K562 (cell line): ENCODE data around the gene OR2V1. TPM values are rescaled to one million over a fixed set of nuclear protein-coding genes. Genes with fewer than 3 reads are reported as not detected.
"Not testable (repeated sequence)": the region's sequence is repeated elsewhere in the genome, so short reads cannot be mapped to it uniquely, and the experiment has no call there.

Experiments used
- ATAC-seq: fragments of 200-7000 bp; cut with Tn5 transposase; 3 replicates; pipeline ENCODE4 v1.9.1; 2020; ENCODE audit warnings: moderate library complexity
- BruUV-seq: library from RNA; stranded (reverse); fragments of 400-500 nt; replicated peaks from 2 replicates; lab custom pipeline; 2021; lab: Mats Ljungman, UMichigan
- CTCF ChIA-PET: fragments of 300-600 bp; formaldehyde crosslinking; extraction: SDS; loops from one replicate; lab custom pipeline; 2021; ENCODE audit warnings: low intra/inter-chr PET ratio; lab: Yijun Ruan, JAX
- POLR2A ChIA-PET: fragments of 300-600, 350-650 bp; sonication (Branson Sonifier 250); formaldehyde crosslinking; extraction: SDS; loops from one replicate; lab custom pipeline; 2021; ENCODE audit warnings: antibody characterized with exemption, inconsistent platforms; lab: Yijun Ruan, JAX
- DNase-seq, 4 experiments: peaks; one replicate each; pipeline versions ENCODE4 v3.0.0 to v3.0.0-alpha.2; 2011 to 2018; ENCODE audit warnings: low spot score in 3 of 4, mixed read lengths in 3 of 4; ENCODE audit errors: extremely low read depth in 1 of 4
- FAIRE-seq: peaks from 2 replicates; lab custom pipeline; 2011; peaks lifted over from hg19 to GRCh38; lab: Jason Lieb, UNC
- H2AFZ ChIP-seq: 2 replicates; pipeline ENCODE4 v1.6.0; 2011; ENCODE audit warnings: low read depth, low read length, control low read depth, inconsistent platforms
- H3K27ac ChIP-seq: fragments of 200-600 bp; 3 replicates; pipeline ENCODE4 v1.8.0; 2011; ENCODE audit warnings: low read depth, mild to moderate bottlenecking, control low read depth, inconsistent platforms, low read length, moderate library complexity, mixed read lengths; ENCODE audit errors: extremely low read depth
- H3K27me3 ChIP-seq, 2 experiments: fragments of 300-600 bp in 1 of 2; 2 replicates in 1 of 2; 3 replicates in 1 of 2; pipeline versions ENCODE4 v1.6.0 to v1.8.0; 2011; ENCODE audit warnings: inconsistent platforms in 2 of 2, low read length in 2 of 2, mild to moderate bottlenecking in 1 of 2, mixed read lengths in 1 of 2, moderate library complexity in 1 of 2; ENCODE audit not compliant: control insufficient read depth in 2 of 2, insufficient read depth in 2 of 2
- H3K36me3 ChIP-seq: fragments of 300-600 bp; 3 replicates; pipeline ENCODE4 v1.8.0; 2011; ENCODE audit warnings: mild to moderate bottlenecking, low read length, inconsistent platforms; ENCODE audit not compliant: control insufficient read depth, insufficient read depth
- H3K4me1 ChIP-seq, 2 experiments: fragments of 200-600 bp in 1 of 2; replicated peaks in 1 of 2; 2 replicates in 1 of 2; 3 replicates in 1 of 2; pipeline versions ENCODE4 v1.5.1 to v1.8.0; 2011; ENCODE audit warnings: inconsistent platforms in 2 of 2, low read length in 2 of 2, mild to moderate bottlenecking in 1 of 2, mixed read lengths in 1 of 2, moderate library complexity in 1 of 2; ENCODE audit not compliant: control insufficient read depth in 2 of 2, insufficient read depth in 2 of 2
- H3K4me2 ChIP-seq: 2 replicates; pipeline ENCODE4 v1.6.1; 2011; ENCODE audit warnings: low read length, control low read depth, inconsistent platforms, mixed read lengths; ENCODE audit not compliant: insufficient read depth
- H3K4me3 ChIP-seq: fragments of 200-600 bp; sonication (generic), shearing (Covaris generic); 2 replicates; pipeline ENCODE4 v1.5.1; 2016; ENCODE audit warnings: control low read depth, inconsistent platforms
- H3K79me2 ChIP-seq: fragments of 200-600 bp; 3 replicates; pipeline ENCODE4 v1.8.0; 2011; ENCODE audit warnings: low read length, inconsistent platforms; ENCODE audit not compliant: control insufficient read depth, insufficient read depth
- H3K9ac ChIP-seq, 2 experiments: 2 replicates each; pipeline versions ENCODE4 v1.6.0 to v1.6.1; 2011; ENCODE audit warnings: low read depth in 2 of 2, low read length in 2 of 2, control low read depth in 1 of 2, inconsistent platforms in 1 of 2, mild to moderate bottlenecking in 1 of 2, mixed read lengths in 1 of 2; ENCODE audit not compliant: insufficient read depth in 1 of 2
- H3K9me1 ChIP-seq: one replicate; pipeline ENCODE4 v1.6.0; 2011; ENCODE audit warnings: inconsistent platforms, mild to moderate bottlenecking, low read length, moderate library complexity; ENCODE audit not compliant: control insufficient read depth, insufficient read depth
- H3K9me3 ChIP-seq: replicated peaks from 2 replicates; pipeline ENCODE4 v1.5.1; 2011; ENCODE audit warnings: low read depth, low read length, inconsistent platforms; ENCODE audit not compliant: control insufficient read depth, insufficient read depth
- H4K20me1 ChIP-seq: replicated peaks from 2 replicates; pipeline ENCODE4 v1.6.1; 2011; ENCODE audit warnings: low read length, inconsistent platforms, mixed read lengths; ENCODE audit not compliant: control insufficient read depth, insufficient read depth
- CHAMP1 ChIP-seq: fragments of 450-650 bp; IDR thresholded peaks from 2 replicates; pipeline ENCODE4 v1.6.1; 2016; ENCODE audit warnings: mild to moderate bottlenecking
- HMGN3 ChIP-seq: IDR thresholded peaks from 2 replicates; pipeline ENCODE4 v1.6.1; 2011; ENCODE audit warnings: borderline replicate concordance, low read depth, mild to moderate bottlenecking, mixed read lengths, low read length; ENCODE audit not compliant: insufficient read length; ENCODE audit errors: extremely low read depth
- MIER1 ChIP-seq: fragments of 450-650 bp; IDR thresholded peaks from 2 replicates; pipeline ENCODE4 v1.6.1; 2016; ENCODE audit warnings: antibody characterized with exemption, mild to moderate bottlenecking, low read depth
- NCOA6 ChIP-seq: fragments of 450-650 bp; IDR thresholded peaks from 2 replicates; pipeline ENCODE4 v1.6.1; 2017; ENCODE audit warnings: mild to moderate bottlenecking
- NRF1 ChIP-seq, 2 experiments: fragments of 450-650 bp; IDR thresholded peaks in 1 of 2; conservative IDR thresholded peaks in 1 of 2; 2 replicates each; pipeline ENCODE4 v1.6.1; 2014; ENCODE audit warnings: mild to moderate bottlenecking in 2 of 2
- POLR2G ChIP-seq: fragments of 200-400 bp; formaldehyde crosslinking; IDR thresholded peaks from 2 replicates; pipeline ENCODE4 v1.6.1; 2017; ENCODE audit warnings: low read depth, mild to moderate bottlenecking, antibody characterized with exemption, low read length, moderate library complexity
- SIN3A ChIP-seq, 2 experiments: fragments of 150-350 bp in 1 of 2; IDR thresholded peaks; 2 replicates each; pipeline ENCODE4 v1.6.1; 2011 to 2016; ENCODE audit warnings: borderline replicate concordance in 2 of 2, low read depth in 2 of 2, low read length in 2 of 2, mild to moderate bottlenecking in 2 of 2, moderate library complexity in 2 of 2; ENCODE audit not compliant: control insufficient read depth in 1 of 2
- SMARCE1 ChIP-seq: fragments of 450-650 bp; IDR thresholded peaks from 2 replicates; pipeline ENCODE4 v1.7.1; 2016; ENCODE audit warnings: mild to moderate bottlenecking
- ZKSCAN1 ChIP-seq: fragments of 150-350 bp; IDR thresholded peaks from 2 replicates; pipeline ENCODE4 v1.6.1; 2016; ENCODE audit warnings: low read depth, low read length
- WGBS: fragments of 100-300 bp; shearing (Covaris generic); methylation state at CpG from one replicate; pipeline ENCODE4 v1.1.6; 2016; ENCODE audit warnings: low coverage, mixed read lengths; ENCODE audit not compliant: insufficient coverage; ENCODE audit errors: missing lambda C conversion rate; 5-methylcytosine and 5-hydroxymethylcytosine counted together
- in situ Hi-C: fragments of 300-500 bp; cut with MboI; formaldehyde crosslinking; loops from 4 replicates; pipeline ENCODE4 v1.15.0; 2018; ENCODE audit warnings: inconsistent platforms, mixed read lengths
- intact Hi-C: fragments of 100-400 bp; cut with micrococcal nuclease; formaldehyde crosslinking; loops from 2 replicates; pipeline ENCODE4 v1.14.2; 2022
- polyA plus RNA-seq, 8 experiments: library from polyadenylated mRNA; depleted of rRNA in 4 of 8; stranded (reverse) in 5 of 8; unstranded in 3 of 8; fragments of >200 nt; fragmentation: Nextera tagmentation in 2 of 8; fragmentation: Illumina TruSeq in 1 of 8; extraction: Ambion mirVana in 2 of 8; extraction: Trizol in 1 of 8; gene quantifications; 2 replicates each; pipeline versions ENCODE4 v1.2.1 to v1.2.3, GENCODE V29; 2011 to 2014; ENCODE audit warnings: inconsistent platforms in 1 of 8, missing spikeins in 1 of 8
- total RNA-seq, 7 experiments: library from RNA; depleted of rRNA in 6 of 7; stranded (reverse); fragments of >200 nt in 6 of 7; fragmentation: Illumina TruSeq in 2 of 7; extraction: Trizol in 2 of 7; gene quantifications; 2 replicates each; pipeline versions ENCODE4 v1.2.1 to v1.2.3, GENCODE V29; 2011 to 2021; ENCODE audit warnings: low replicate concordance in 1 of 7
- TF ChIP-seq, protein P1 (sequence below), 2 experiments: fragments of 450-650 bp; conservative IDR thresholded peaks; 2 replicates each; pipeline ENCODE4 v1.6.1; 2017; ENCODE audit warnings: mild to moderate bottlenecking in 2 of 2, moderate library complexity in 2 of 2
- TF ChIP-seq, protein P2 (sequence below), 2 experiments: fragments of 250-450 bp in 1 of 2; fragments of 450-650 bp in 1 of 2; sonication (Bioruptor Pico) in 1 of 2; IDR thresholded peaks; 2 replicates each; pipeline versions ENCODE4 v1.6.1 to v1.8.0; 2016 to 2021; ENCODE audit warnings: mild to moderate bottlenecking in 2 of 2, moderate library complexity in 2 of 2, missing compliant biosample characterization in 1 of 2, missing genetic modification characterization in 1 of 2
- TF ChIP-seq, protein P3 (sequence below): fragments of 450-650 bp; IDR thresholded peaks from 2 replicates; pipeline ENCODE4 v1.6.1; 2014; ENCODE audit warnings: low read depth, mild to moderate bottlenecking, moderate library complexity, borderline replicate concordance

OR2V1 gene
- total and polyA plus RNA-seq, 9 of the 15 experiments (the other 6 are each of a cell fraction or from before 2014, with no cell fraction given): 0.04 to 0.28 (median 0.15) TPM; not detected in 5

- Histone ChIP-seq H3K4me3 (peak overlapping the region; percentile 47), H3K27ac (peak overlapping the region; percentile 77), H3K4me1 (peaks cover 29 to 33% of the 10 kb centered on the region in 2 experiments; a peak in 4 of 5 replicates), H3K9ac (peak overlapping the region; percentile 67 to 95), H3K4me2 (peak overlapping the region; percentile 94), H2AFZ (peak overlapping the region; percentile 99)
- in situ Hi-C loops, H3K27me3 ChIP-seq, H3K79me2 ChIP-seq, H3K9me1 ChIP-seq, H4K20me1 ChIP-seq, H3K36me3 ChIP-seq, CTCF ChIA-PET, H3K9me3 ChIP-seq: not testable (repeated sequence)
- FAIRE-seq (peak; percentile 99), ATAC-seq (peak; percentile 78), DNase-seq (peak; percentile 63 to 93 (median 74))
- intact Hi-C loops: loop anchor here (5.0 to 10.0 kb wide), 2 partner anchors 48 to 65 kb away; no protein-coding TSS in a partner anchor
- 3% methylated on average over 45 of the region's 50 CpGs for WGBS
- BruUV-seq: TSS peak; percentile 100
- POLR2A ChIA-PET: interaction anchor here (0.6 to 1.3 kb wide), 5 partner anchors 8 to 307 kb away, joined by 3 read pairs; no protein-coding TSS in a partner anchor
- peak; percentile 14; the same call in 1 of the 2 replicates for TF ChIP-seq SMARCE1
- 0 out of 4 replicates have a peak, but pooled peaks of 1 of the 2 experiments have one; percentile 14 for TF ChIP-seq SIN3A (IDR thresholded peaks at IDR 0.05; ENCODE audit: borderline replicate concordance in 2 of 2, control insufficient read depth in 1 of 2, low read depth in 2 of 2, low read length in 2 of 2)
- TF ChIP-seq POLR2G: peak; percentile 41; the same call in 1 of the 2 replicates
- peak; percentile 72 for TF ChIP-seq MIER1
- TF ChIP-seq NCOA6: peak; percentile 96
- 0 out of 2 replicates have a peak, but pooled peaks have one; percentile 13 for TF ChIP-seq ZKSCAN1
- TF ChIP-seq CHAMP1: 0 out of 2 replicates have a peak, but pooled peaks have one; percentile 15
- peak; percentile 28 for TF ChIP-seq HMGN3
- TF ChIP-seq, protein P1, sequence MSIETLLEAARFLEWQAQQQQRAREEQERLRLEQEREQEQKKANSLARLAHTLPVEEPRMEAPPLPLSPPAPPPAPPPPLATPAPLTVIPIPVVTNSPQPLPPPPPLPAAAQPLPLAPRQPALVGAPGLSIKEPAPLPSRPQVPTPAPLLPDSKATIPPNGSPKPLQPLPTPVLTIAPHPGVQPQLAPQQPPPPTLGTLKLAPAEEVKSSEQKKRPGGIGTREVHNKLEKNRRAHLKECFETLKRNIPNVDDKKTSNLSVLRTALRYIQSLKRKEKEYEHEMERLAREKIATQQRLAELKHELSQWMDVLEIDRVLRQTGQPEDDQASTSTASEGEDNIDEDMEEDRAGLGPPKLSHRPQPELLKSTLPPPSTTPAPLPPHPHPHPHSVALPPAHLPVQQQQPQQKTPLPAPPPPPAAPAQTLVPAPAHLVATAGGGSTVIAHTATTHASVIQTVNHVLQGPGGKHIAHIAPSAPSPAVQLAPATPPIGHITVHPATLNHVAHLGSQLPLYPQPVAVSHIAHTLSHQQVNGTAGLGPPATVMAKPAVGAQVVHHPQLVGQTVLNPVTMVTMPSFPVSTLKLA (conservative IDR thresholded peaks at IDR 0.05): peak; percentile 15 to 37; a peak in 2 of 4 replicates
- TF ChIP-seq, protein P2, sequence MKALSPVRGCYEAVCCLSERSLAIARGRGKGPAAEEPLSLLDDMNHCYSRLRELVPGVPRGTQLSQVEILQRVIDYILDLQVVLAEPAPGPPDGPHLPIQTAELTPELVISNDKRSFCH (CRISPR knock-in tag; IDR thresholded peaks at IDR 0.05): not testable (repeated sequence)
- TF ChIP-seq, protein P2 (tag; IDR thresholded peaks at IDR 0.05): 0 out of 2 replicates have a peak, but pooled peaks have one; percentile 20
- TF ChIP-seq, protein P3, sequence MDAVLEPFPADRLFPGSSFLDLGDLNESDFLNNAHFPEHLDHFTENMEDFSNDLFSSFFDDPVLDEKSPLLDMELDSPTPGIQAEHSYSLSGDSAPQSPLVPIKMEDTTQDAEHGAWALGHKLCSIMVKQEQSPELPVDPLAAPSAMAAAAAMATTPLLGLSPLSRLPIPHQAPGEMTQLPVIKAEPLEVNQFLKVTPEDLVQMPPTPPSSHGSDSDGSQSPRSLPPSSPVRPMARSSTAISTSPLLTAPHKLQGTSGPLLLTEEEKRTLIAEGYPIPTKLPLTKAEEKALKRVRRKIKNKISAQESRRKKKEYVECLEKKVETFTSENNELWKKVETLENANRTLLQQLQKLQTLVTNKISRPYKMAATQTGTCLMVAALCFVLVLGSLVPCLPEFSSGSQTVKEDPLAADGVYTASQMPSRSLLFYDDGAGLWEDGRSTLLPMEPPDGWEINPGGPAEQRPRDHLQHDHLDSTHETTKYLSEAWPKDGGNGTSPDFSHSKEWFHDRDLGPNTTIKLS: peak; percentile 56; the same call in 1 of the 2 replicates
- TF ChIP-seq NRF1 (conservative IDR thresholded peaks at IDR 0.05 in 1 of 2, IDR thresholded peaks at IDR 0.05 in 1 of 2): peak; percentile 58 to 59
Measured at GRCh38 chr5:181169459-181170236, 38.7 kb upstream of the OR2V1 start.
